Vagina (tissue), 2 donors: ENCODE results near the gene CFAP97.

Experiments
- POLR2A ChIP-seq, 2 donors: fragments of 450-650 bp; IDR thresholded peaks; one replicate each; pipeline ENCODE4 v1.6.1; 2017; ENCODE audit warnings: antibody characterized with exemption in 2 of 2, mild to moderate bottlenecking in 2 of 2, moderate library complexity in 2 of 2
- POLR2AphosphoS5 ChIP-seq, 2 donors: sonication (generic); formaldehyde crosslinking; IDR thresholded peaks; one replicate each; pipeline ENCODE4 v1.9.0; 2017; ENCODE audit warnings: antibody characterized with exemption in 2 of 2, mild to moderate bottlenecking in 2 of 2, low read depth in 1 of 2; ENCODE audit not compliant: insufficient read depth in 1 of 2

GRCh38 chr4:185247151-185247550, 43.4 kb upstream of the CFAP97 start:
- no peak for TF ChIP-seq POLR2AphosphoS5 (IDR thresholded peaks at IDR 0.05; ENCODE audit: insufficient read depth in 1 of 2, low read depth in 1 of 2)
- no peak for TF ChIP-seq POLR2A (IDR thresholded peaks at IDR 0.05)
